HCT116 (cell line): ENCODE data around the gene ANAPC2. TPM values are rescaled to one million over a fixed set of nuclear protein-coding genes. Genes with fewer than 3 reads are reported as not detected.

Experiments used
- ATAC-seq: fragments of 200-7000 bp; cut with Tn5 transposase; 2 replicates; pipeline ENCODE4 v1.9.1; 2020; ENCODE audit warnings: mild to moderate bottlenecking, moderate library complexity
- BruUV-seq: library from RNA; stranded (reverse); fragments of 400-500 nt; replicated peaks from 2 replicates; lab custom pipeline; 2021; lab: Mats Ljungman, UMichigan
- CTCF ChIA-PET: fragments of 300-600 bp; sonication (Branson Sonifier 250); formaldehyde crosslinking; loops from one replicate; lab custom pipeline; 2021; ENCODE audit warnings: antibody characterized with exemption; lab: Charles Lee
- POLR2A ChIA-PET: fragments of 300-600, 350-600 bp; sonication (Branson Sonifier 250); formaldehyde crosslinking; loops from one replicate; lab custom pipeline; 2021; ENCODE audit warnings: antibody characterized with exemption; lab: Charles Lee
- RAD21 ChIA-PET, 2 experiments: fragments of 300-600 bp; sonication (Branson Sonifier 250); formaldehyde crosslinking; loops; one replicate each; lab custom pipeline; 2023; ENCODE audit warnings: low total read pairs in 2 of 2; ENCODE audit not compliant: uncharacterized antibody in 2 of 2, unreplicated experiment in 2 of 2, low non-redundant PET in 1 of 2; lab: Charles Lee
- DNase-seq: peaks from one replicate; pipeline ENCODE4 v3.0.0-alpha.2; 2010; ENCODE audit warnings: low read depth, low spot score
- H2AFZ ChIP-seq: fragments of 200-600 bp; shearing (Covaris generic), sonication (generic); 2 replicates; pipeline ENCODE4 v1.6.1; 2017; ENCODE audit warnings: low read depth, mixed run types, mixed read lengths, antibody characterized with exemption, low read length; ENCODE audit not compliant: poor library complexity, severe bottlenecking
- H3K27ac ChIP-seq: 2 replicates; pipeline ENCODE4 v1.5.1; 2012; ENCODE audit warnings: low read depth, low read length
- H3K27me3 ChIP-seq: fragments of 200-600 bp; sonication (generic); 2 replicates; pipeline ENCODE4 v1.6.1; 2016; ENCODE audit warnings: mixed run types, low read length, mixed read lengths; ENCODE audit not compliant: insufficient read depth
- H3K36me3 ChIP-seq, 2 experiments: fragments of 200-500 bp in 1 of 2; fragments of 200-600 bp in 1 of 2; sonication (Bioruptor generic) in 1 of 2; sonication (generic) in 1 of 2; 2 replicates each; pipeline versions ENCODE4 v1.5.1 to v1.6.1; 2014 to 2016; ENCODE audit warnings: low read length in 2 of 2, inconsistent platforms in 1 of 2, mixed read lengths in 1 of 2, mixed run types in 1 of 2; ENCODE audit not compliant: insufficient read depth in 2 of 2, control insufficient read depth in 1 of 2
- H3K4me1 ChIP-seq, 2 experiments: fragments of 200-600 bp in 1 of 2; sonication (generic) in 1 of 2; 2 replicates each; pipeline versions ENCODE4 v1.5.1 to v1.6.1; 2012 to 2017; ENCODE audit warnings: low read length in 2 of 2, inconsistent platforms in 1 of 2, mild to moderate bottlenecking in 1 of 2, mixed read lengths in 1 of 2, mixed run types in 1 of 2, moderate library complexity in 1 of 2; ENCODE audit not compliant: insufficient read depth in 2 of 2, control insufficient read depth in 1 of 2
- H3K4me2 ChIP-seq: fragments of 200-600 bp; sonication (generic); 2 replicates; pipeline ENCODE4 v1.6.1; 2017; ENCODE audit warnings: mixed run types, low read length, mixed read lengths
- H3K4me3 ChIP-seq, 2 experiments: fragments of 200-600 bp in 1 of 2; sonication (generic) in 1 of 2; replicated peaks in 1 of 2; 2 replicates each; pipeline ENCODE4 v1.5.1; 2011 to 2016; ENCODE audit warnings: low read length in 2 of 2, control low read depth in 1 of 2, low read depth in 1 of 2, mild to moderate bottlenecking in 1 of 2, mixed read lengths in 1 of 2, mixed run types in 1 of 2
- H3K79me2 ChIP-seq: fragments of 200-600 bp; sonication (generic); 2 replicates; pipeline ENCODE4 v1.6.1; 2017; ENCODE audit warnings: mild to moderate bottlenecking, mixed run types, low read length, moderate library complexity, mixed read lengths; ENCODE audit not compliant: insufficient read depth
- H3K9ac ChIP-seq: fragments of 200-600 bp; sonication (generic); 2 replicates; pipeline ENCODE4 v1.6.1; 2016; ENCODE audit warnings: low read length, mixed read lengths
- H3K9me2 ChIP-seq: fragments of 200-600 bp; sonication (generic), shearing (Covaris generic); 2 replicates; pipeline ENCODE4 v1.6.1; 2017; ENCODE audit warnings: mixed run types, mild to moderate bottlenecking, moderate library complexity; ENCODE audit not compliant: insufficient read depth
- H3K9me3 ChIP-seq, 2 experiments: fragments of 200-500 bp in 1 of 2; fragments of 200-600 bp in 1 of 2; sonication (Bioruptor generic) in 1 of 2; sonication (generic) in 1 of 2; 2 replicates each; pipeline ENCODE4 v1.6.1; 2014 to 2017; ENCODE audit warnings: low read length in 2 of 2, mixed read lengths in 2 of 2, inconsistent platforms in 1 of 2, low read depth in 1 of 2, mild to moderate bottlenecking in 1 of 2, mixed run types in 1 of 2, moderate library complexity in 1 of 2; ENCODE audit not compliant: control insufficient read depth in 1 of 2, insufficient read depth in 1 of 2
- H4K20me1 ChIP-seq: fragments of 200-600 bp; sonication (generic), shearing (Covaris generic); 2 replicates; pipeline ENCODE4 v1.6.1; 2017; ENCODE audit warnings: mixed run types, mild to moderate bottlenecking, moderate library complexity; ENCODE audit not compliant: insufficient read depth
- CBX3 ChIP-seq: IDR thresholded peaks from 2 replicates; pipeline ENCODE4 v1.6.1; 2012; ENCODE audit warnings: low read depth
- CEBPB ChIP-seq: IDR thresholded peaks from 2 replicates; pipeline ENCODE4 v1.6.1; 2012; ENCODE audit warnings: low read depth
- EGR1 ChIP-seq: IDR thresholded peaks from 2 replicates; pipeline ENCODE4 v1.6.1; 2012; ENCODE audit warnings: low read depth
- EZH2 ChIP-seq: fragments of 200-600 bp; sonication (generic); IDR thresholded peaks from 2 replicates; pipeline ENCODE4 v1.6.1; 2017; ENCODE audit warnings: antibody characterized with exemption, mixed run types
- EZH2phosphoT487 ChIP-seq: fragments of 200-600 bp; IDR thresholded peaks from 2 replicates; pipeline ENCODE4 v1.6.1; 2018; ENCODE audit warnings: antibody characterized with exemption, borderline replicate concordance
- FOSL1 ChIP-seq: IDR thresholded peaks from 2 replicates; pipeline ENCODE4 v1.6.1; 2012; ENCODE audit warnings: low read depth
- POLR2AphosphoS5 ChIP-seq: IDR thresholded peaks from 2 replicates; pipeline ENCODE4 v1.6.1; 2011; ENCODE audit warnings: mild to moderate bottlenecking, low read depth, low read length, moderate library complexity
- RAD21 ChIP-seq: IDR thresholded peaks from 2 replicates; pipeline ENCODE4 v1.6.1; 2012; ENCODE audit warnings: low read depth, mild to moderate bottlenecking
- SIN3A ChIP-seq: IDR thresholded peaks from 2 replicates; pipeline ENCODE4 v1.6.1; 2012; ENCODE audit warnings: low read depth
- SP1 ChIP-seq: IDR thresholded peaks from 2 replicates; pipeline ENCODE4 v1.6.1; 2012; ENCODE audit warnings: low read depth
- SRF ChIP-seq: IDR thresholded peaks from 2 replicates; pipeline ENCODE4 v1.6.1; 2012; ENCODE audit warnings: low read depth
- TCF7L2 ChIP-seq: IDR thresholded peaks from 2 replicates; pipeline ENCODE4 v1.7.0; 2011; ENCODE audit warnings: borderline replicate concordance, inconsistent platforms; ENCODE audit not compliant: insufficient read depth, insufficient read length; ENCODE audit errors: extremely low read depth
- YY1 ChIP-seq: IDR thresholded peaks from 2 replicates; pipeline ENCODE4 v1.6.1; 2011; ENCODE audit warnings: low read length, low read depth, moderate library complexity, mild to moderate bottlenecking; ENCODE audit not compliant: insufficient replicate concordance; ENCODE audit errors: extremely low read depth
- ZNF274 ChIP-seq: fragments of 200-500 bp; sonication (Bioruptor generic); IDR thresholded peaks from 2 replicates; pipeline ENCODE4 v1.6.1; 2014; ENCODE audit warnings: mild to moderate bottlenecking, low read depth, low read length, inconsistent platforms
- intact Hi-C: fragments of 100-400 bp; cut with micrococcal nuclease; formaldehyde crosslinking; loops from 2 replicates; pipeline ENCODE4 v1.10.0; 2022
- total RNA-seq: library from RNA; stranded (reverse); gene quantifications from one replicate; pipeline ENCODE4 v1.2.1, GENCODE V29; 2021; ENCODE audit not compliant: unreplicated experiment
- TF ChIP-seq, protein P1 (sequence below): IDR thresholded peaks from 2 replicates; pipeline ENCODE4 v1.6.1; 2012
- TF ChIP-seq, protein P2 (sequence below): IDR thresholded peaks from 2 replicates; pipeline ENCODE4 v1.6.1; 2012; ENCODE audit warnings: low read depth
- TF ChIP-seq, protein P3 (sequence below): IDR thresholded peaks from 2 replicates; pipeline ENCODE4 v1.6.1; 2012
- TF ChIP-seq, protein P4 (sequence below): IDR thresholded peaks from 2 replicates; pipeline ENCODE4 v1.6.1; 2011; ENCODE audit warnings: mild to moderate bottlenecking, low read length, moderate library complexity; ENCODE audit not compliant: insufficient replicate concordance; ENCODE audit errors: extremely low read depth

The ANAPC2 gene
- total RNA-seq, 1 experiment from 2014 or later: 75.5 TPM

DNA sequence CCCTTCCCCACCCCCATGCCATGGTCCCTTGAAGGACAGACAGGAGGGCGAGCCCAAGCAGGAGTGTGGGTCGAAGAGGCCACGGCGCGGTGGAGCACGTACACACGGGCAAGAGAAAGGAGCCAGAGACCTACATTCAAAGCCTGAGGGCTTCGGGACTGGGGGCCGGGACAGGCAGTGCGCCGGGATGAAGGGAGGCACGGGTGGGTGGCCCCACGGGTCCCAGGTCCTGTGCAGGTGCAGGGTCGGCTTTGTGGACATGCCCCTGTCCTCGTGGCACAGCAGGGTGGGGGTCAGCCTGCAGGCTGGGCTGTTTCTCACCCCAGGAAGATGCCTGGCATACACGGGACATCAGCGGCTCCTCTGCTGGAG is 28.3 kb downstream of the ANAPC2 start (continued):
- no peak for TF ChIP-seq EZH2
- TF ChIP-seq, protein P1, sequence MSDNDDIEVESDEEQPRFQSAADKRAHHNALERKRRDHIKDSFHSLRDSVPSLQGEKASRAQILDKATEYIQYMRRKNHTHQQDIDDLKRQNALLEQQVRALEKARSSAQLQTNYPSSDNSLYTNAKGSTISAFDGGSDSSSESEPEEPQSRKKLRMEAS: no peak
- TF ChIP-seq, all 23 proteins: peak for 0

DNA sequence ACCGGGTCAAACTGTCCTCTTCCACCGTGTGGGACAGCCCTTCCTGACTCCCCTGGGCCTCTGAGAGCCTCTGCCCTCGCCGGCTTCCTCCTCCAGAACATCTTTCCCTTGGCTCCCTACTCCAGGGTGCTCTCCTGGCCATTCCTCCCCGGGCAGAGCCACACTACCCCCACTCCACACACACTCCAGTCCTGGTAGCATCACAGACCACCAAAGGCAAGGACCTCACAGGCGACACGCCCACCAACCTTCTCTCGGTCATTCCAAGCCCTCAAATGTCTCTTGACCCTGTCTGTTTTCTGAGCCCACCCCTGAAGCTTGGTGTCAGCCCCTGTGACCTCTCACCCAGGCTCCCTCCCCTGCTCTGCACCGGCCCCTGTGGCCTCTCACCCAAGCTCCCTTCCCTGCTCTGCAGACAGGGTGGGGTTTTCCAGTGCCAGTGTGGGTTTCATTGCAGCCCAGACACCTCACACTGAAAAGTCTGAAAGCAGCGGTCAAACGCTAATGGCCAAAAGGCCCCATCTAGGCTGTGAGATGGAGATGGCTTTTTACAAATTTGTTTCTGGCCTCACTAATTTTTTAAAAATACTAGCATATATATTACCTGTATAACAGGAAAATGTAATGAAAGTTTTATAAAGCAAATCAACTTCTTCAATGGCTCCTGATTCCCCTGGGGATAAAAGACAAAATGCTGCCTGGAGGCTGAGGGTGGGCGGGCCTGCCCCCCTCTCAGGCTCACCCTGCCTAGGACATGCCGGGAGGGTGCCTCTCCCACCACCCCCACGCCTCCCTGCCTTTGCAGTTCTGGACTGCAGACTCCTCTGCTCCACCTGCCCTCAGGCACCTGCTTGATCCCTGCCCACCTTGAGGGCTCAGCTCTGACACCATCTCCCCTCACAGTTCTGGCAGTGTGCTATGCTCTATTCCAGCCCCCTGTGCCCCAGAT is 29.0 kb downstream of the ANAPC2 start:
- Histone ChIP-seq H3K4me2 (no peak overlapping the region), H3K27me3 (no peaks in the 10 kb centered on the region), H3K9ac (no peak overlapping the region), H3K79me2 (no peaks in the 10 kb centered on the region), H2AFZ (no peak overlapping the region), H3K9me3 (no peaks in the 10 kb centered on the region)
- POLR2A ChIA-PET: no interaction called here
- no peak for DNase-seq
- TF ChIP-seq, protein P1: no peak
- TF ChIP-seq CBX3 (no peak), TCF7L2 (no peak), EGR1 (no peak), SP1 (no peak), CEBPB (no peak), ZNF274 (no peak), SRF (no peak), SIN3A (no peak), YY1 (no peak), EZH2phosphoT487 (no peak), POLR2AphosphoS5 (no peak), RAD21 (no peak), FOSL1 (no peak)
- TF ChIP-seq, protein P2, sequence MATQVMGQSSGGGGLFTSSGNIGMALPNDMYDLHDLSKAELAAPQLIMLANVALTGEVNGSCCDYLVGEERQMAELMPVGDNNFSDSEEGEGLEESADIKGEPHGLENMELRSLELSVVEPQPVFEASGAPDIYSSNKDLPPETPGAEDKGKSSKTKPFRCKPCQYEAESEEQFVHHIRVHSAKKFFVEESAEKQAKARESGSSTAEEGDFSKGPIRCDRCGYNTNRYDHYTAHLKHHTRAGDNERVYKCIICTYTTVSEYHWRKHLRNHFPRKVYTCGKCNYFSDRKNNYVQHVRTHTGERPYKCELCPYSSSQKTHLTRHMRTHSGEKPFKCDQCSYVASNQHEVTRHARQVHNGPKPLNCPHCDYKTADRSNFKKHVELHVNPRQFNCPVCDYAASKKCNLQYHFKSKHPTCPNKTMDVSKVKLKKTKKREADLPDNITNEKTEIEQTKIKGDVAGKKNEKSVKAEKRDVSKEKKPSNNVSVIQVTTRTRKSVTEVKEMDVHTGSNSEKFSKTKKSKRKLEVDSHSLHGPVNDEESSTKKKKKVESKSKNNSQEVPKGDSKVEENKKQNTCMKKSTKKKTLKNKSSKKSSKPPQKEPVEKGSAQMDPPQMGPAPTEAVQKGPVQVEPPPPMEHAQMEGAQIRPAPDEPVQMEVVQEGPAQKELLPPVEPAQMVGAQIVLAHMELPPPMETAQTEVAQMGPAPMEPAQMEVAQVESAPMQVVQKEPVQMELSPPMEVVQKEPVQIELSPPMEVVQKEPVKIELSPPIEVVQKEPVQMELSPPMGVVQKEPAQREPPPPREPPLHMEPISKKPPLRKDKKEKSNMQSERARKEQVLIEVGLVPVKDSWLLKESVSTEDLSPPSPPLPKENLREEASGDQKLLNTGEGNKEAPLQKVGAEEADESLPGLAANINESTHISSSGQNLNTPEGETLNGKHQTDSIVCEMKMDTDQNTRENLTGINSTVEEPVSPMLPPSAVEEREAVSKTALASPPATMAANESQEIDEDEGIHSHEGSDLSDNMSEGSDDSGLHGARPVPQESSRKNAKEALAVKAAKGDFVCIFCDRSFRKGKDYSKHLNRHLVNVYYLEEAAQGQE: no peak
- TF ChIP-seq, protein P3, sequence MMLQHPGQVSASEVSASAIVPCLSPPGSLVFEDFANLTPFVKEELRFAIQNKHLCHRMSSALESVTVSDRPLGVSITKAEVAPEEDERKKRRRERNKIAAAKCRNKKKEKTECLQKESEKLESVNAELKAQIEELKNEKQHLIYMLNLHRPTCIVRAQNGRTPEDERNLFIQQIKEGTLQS: no peak
- TF ChIP-seq, protein P4, sequence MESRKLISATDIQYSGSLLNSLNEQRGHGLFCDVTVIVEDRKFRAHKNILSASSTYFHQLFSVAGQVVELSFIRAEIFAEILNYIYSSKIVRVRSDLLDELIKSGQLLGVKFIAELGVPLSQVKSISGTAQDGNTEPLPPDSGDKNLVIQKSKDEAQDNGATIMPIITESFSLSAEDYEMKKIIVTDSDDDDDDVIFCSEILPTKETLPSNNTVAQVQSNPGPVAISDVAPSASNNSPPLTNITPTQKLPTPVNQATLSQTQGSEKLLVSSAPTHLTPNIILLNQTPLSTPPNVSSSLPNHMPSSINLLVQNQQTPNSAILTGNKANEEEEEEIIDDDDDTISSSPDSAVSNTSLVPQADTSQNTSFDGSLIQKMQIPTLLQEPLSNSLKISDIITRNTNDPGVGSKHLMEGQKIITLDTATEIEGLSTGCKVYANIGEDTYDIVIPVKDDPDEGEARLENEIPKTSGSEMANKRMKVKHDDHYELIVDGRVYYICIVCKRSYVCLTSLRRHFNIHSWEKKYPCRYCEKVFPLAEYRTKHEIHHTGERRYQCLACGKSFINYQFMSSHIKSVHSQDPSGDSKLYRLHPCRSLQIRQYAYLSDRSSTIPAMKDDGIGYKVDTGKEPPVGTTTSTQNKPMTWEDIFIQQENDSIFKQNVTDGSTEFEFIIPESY: no peak
- TF ChIP-seq, all 23 proteins: peak for 0
- CTCF ChIA-PET: no interaction called here
- Histone ChIP-seq H3K9me2 (no peaks in the 10 kb centered on the region), H4K20me1 (no peaks in the 10 kb centered on the region), H3K27ac (no peak overlapping the region; the same call in 1 of the 2 replicates), H3K4me1 (peaks cover 7 to 53% of the 10 kb centered on the region in 2 experiments; a peak in 3 of 4 replicates), H3K36me3 (no peaks in the 10 kb centered on the region), H3K4me3 (no peak overlapping the region)
- RAD21 ChIA-PET: no interaction called here
- intact Hi-C loops: no loop called here
- ATAC-seq: no peak
- no TSS peak for BruUV-seq
